Activated gamma-delta T cell treated with anti-CD3 and anti-CD28 coated beads, Interleukin-2, amount 50 U/mL, for 16 hours (primary cell): ENCODE measurements around the gene PICK1.

Experiments
- DNase-seq: peaks from one replicate; pipeline ENCODE4 v3.0.0-alpha.2; 2020; ENCODE audit warnings: low read depth

The PICK1 gene

GRCh38 chr22:38049812-38050619, 7.2 kb upstream of the PICK1 start:
- no peak for DNase-seq

- no peak for DNase-seq
Observed at GRCh38 chr22:38050720-38051119, 6.5 kb upstream of the PICK1 start.

- DNase-seq: no peak
Observed at GRCh38 chr22:38051261-38051660, 5.9 kb upstream of the PICK1 start.

- DNase-seq: peak; percentile 73
Observed at GRCh38 chr22:38051900-38052862, 5.0 kb upstream of the PICK1 start.

GRCh38 chr22:38062791-38063190, 5.6 kb downstream of the PICK1 start:
- no peak for DNase-seq

- DNase-seq: no peak
Observed at GRCh38 chr22:38065539-38065938, 8.3 kb downstream of the PICK1 start.

- no peak for DNase-seq
Observed at GRCh38 chr22:38066381-38067027, 9.3 kb downstream of the PICK1 start.

GRCh38 chr22:38067028-38067415, 9.8 kb downstream of the PICK1 start:
- no peak for DNase-seq

- DNase-seq: no peak
Observed at GRCh38 chr22:38067761-38068360, 10.7 kb downstream of the PICK1 start.

- DNase-seq: no peak
Observed at GRCh38 chr22:38068641-38069371, 11.6 kb downstream of the PICK1 start.

- no peak for DNase-seq
Observed at GRCh38 chr22:38069372-38070249, 12.4 kb downstream of the PICK1 start.

- DNase-seq: no peak
Observed at GRCh38 chr22:38070250-38070921, 13.2 kb downstream of the PICK1 start.

- no peak for DNase-seq
Observed at GRCh38 chr22:38071421-38072321, 14.5 kb downstream of the PICK1 start.

- no peak for DNase-seq
Observed at GRCh38 chr22:38072322-38073149, 15.3 kb downstream of the PICK1 start.

GRCh38 chr22:38073150-38074130, 16.2 kb downstream of the PICK1 start:
- DNase-seq: no peak
